Measurements from ENCODE around the gene ADGRD1. TPM values are rescaled to one million over a fixed set of nuclear protein-coding genes. Genes with fewer than 3 reads are reported as not detected.

ADGRD1 gene
- total and polyA plus RNA-seq, 8 donors: 25.6 to 167 (median 33.4) TPM

- no peak overlapping the region for H3K4me3 ChIP-seq
- H3K36me3 ChIP-seq: peaks cover 0 to 16% of the 10 kb centered on the region in 2 donors
- H3K9me3 ChIP-seq: no peaks in the 10 kb centered on the region
- peak in 1 of 4 donors; percentile 61 for DNase-seq
- intact Hi-C loops (cut with DNase I): loop anchor here in 1 of 2 donors (10.0 kb wide), 1 partner anchor 224 kb away; no protein-coding TSS in a partner anchor
- H3K27ac ChIP-seq: no peak overlapping the region
- no peak for ATAC-seq
- TF ChIP-seq, protein P1, sequence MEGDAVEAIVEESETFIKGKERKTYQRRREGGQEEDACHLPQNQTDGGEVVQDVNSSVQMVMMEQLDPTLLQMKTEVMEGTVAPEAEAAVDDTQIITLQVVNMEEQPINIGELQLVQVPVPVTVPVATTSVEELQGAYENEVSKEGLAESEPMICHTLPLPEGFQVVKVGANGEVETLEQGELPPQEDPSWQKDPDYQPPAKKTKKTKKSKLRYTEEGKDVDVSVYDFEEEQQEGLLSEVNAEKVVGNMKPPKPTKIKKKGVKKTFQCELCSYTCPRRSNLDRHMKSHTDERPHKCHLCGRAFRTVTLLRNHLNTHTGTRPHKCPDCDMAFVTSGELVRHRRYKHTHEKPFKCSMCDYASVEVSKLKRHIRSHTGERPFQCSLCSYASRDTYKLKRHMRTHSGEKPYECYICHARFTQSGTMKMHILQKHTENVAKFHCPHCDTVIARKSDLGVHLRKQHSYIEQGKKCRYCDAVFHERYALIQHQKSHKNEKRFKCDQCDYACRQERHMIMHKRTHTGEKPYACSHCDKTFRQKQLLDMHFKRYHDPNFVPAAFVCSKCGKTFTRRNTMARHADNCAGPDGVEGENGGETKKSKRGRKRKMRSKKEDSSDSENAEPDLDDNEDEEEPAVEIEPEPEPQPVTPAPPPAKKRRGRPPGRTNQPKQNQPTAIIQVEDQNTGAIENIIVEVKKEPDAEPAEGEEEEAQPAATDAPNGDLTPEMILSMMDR (IDR thresholded peaks at IDR 0.05): no peak
- H3K27me3 ChIP-seq: no peaks in the 10 kb centered on the region
- H3K4me1 ChIP-seq: no peaks in the 10 kb centered on the region
Measured at GRCh38 chr12:131138638-131139362, 185.1 kb downstream of the ADGRD1 start.

- Histone ChIP-seq H3K4me1 (no peaks in the 10 kb centered on the region), H3K36me3 (peaks cover 0 to 16% of the 10 kb centered on the region in 2 donors), H3K4me3 (no peak overlapping the region), H3K27me3 (no peaks in the 10 kb centered on the region), H3K27ac (no peak overlapping the region), H3K9me3 (no peaks in the 10 kb centered on the region)
- intact Hi-C loops (cut with DNase I): loop anchor here in 1 of 2 donors (10.0 kb wide), 1 partner anchor 225 kb away; no protein-coding TSS in a partner anchor
- ATAC-seq (no peak), DNase-seq (peak in 1 of 4 donors; percentile 78)
- TF ChIP-seq, protein P1 (IDR thresholded peaks at IDR 0.05): no peak
Measured at GRCh38 chr12:131139363-131140068, 185.8 kb downstream of the ADGRD1 start.

GRCh38 chr12:131140069-131140435, 186.3 kb downstream of the ADGRD1 start:
- no peak overlapping the region for H3K4me3 ChIP-seq
- no peaks in the 10 kb centered on the region for H3K27me3 ChIP-seq
- TF ChIP-seq, protein P1 (IDR thresholded peaks at IDR 0.05): no peak
- H3K36me3 ChIP-seq: peaks cover 0 to 16% of the 10 kb centered on the region in 2 donors
- no peaks in the 10 kb centered on the region for H3K9me3 ChIP-seq
- no peaks in the 10 kb centered on the region for H3K4me1 ChIP-seq
- intact Hi-C loops (cut with DNase I): no loop called here
- H3K27ac ChIP-seq: no peak overlapping the region
- no peak for ATAC-seq
- no peak for DNase-seq

GRCh38 chr12:131140697-131141096, 187.0 kb downstream of the ADGRD1 start:
- peak in 1 of 4 donors; percentile 75 for DNase-seq
- intact Hi-C loops (cut with DNase I): no loop called here
- H3K27me3 ChIP-seq: no peaks in the 10 kb centered on the region
- no peak for ATAC-seq
- no peaks in the 10 kb centered on the region for H3K9me3 ChIP-seq
- TF ChIP-seq, protein P1 (IDR thresholded peaks at IDR 0.05): no peak
- H3K27ac ChIP-seq: no peak overlapping the region
- peaks cover 0 to 16% of the 10 kb centered on the region in 2 donors for H3K36me3 ChIP-seq
- no peak overlapping the region for H3K4me3 ChIP-seq
- no peaks in the 10 kb centered on the region for H3K4me1 ChIP-seq

DNA sequence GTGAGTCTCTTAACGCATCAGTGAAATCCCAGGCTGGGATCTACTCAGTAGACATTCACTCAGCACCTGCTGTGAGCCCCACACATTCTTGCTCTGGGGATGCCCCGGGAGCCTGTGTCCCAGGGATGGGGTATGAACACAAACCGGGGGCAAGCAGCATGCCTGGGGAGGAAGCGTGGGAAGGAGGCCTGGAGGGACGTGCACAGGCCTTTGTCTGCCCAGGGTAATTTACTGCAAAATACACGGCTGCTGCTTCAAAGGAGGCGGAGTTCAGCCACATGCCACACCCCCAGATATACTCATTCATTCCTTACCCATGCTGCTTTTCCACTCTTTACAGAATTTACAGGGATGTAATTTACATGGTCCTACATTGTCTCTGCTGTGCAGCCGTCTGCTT, 187.8 kb downstream of the ADGRD1 start:
- no peak for DNase-seq
- TF ChIP-seq, protein P1 (IDR thresholded peaks at IDR 0.05): no peak
- intact Hi-C loops (cut with DNase I): no loop called here

More for the DNA sequence above, 187.8 kb downstream of the ADGRD1 start:
- no peak overlapping the region for H3K27ac ChIP-seq
- no peak for ATAC-seq
- H3K4me3 ChIP-seq: no peak overlapping the region
- H3K36me3 ChIP-seq: peaks cover 0 to 10% of the 10 kb centered on the region in 2 donors
- H3K27me3 ChIP-seq: no peaks in the 10 kb centered on the region
- H3K9me3 ChIP-seq: no peaks in the 10 kb centered on the region
- H3K4me1 ChIP-seq: no peaks in the 10 kb centered on the region

All from left lung (tissue), 10 donors.